GM08714 (cell line): ENCODE results near the gene NINL.

Experiments
- H3K4me3 ChIP-seq: fragments of 200-500 bp; sonication (Bioruptor generic); 2 replicates; pipeline ENCODE4 v1.5.1; 2014; ENCODE audit warnings: mild to moderate bottlenecking, low read length, inconsistent platforms
- ZNF274 ChIP-seq: IDR thresholded peaks from 2 replicates; pipeline ENCODE4 v1.6.1; 2012; ENCODE audit warnings: mild to moderate bottlenecking, low read depth, low read length

Gene NINL

DNA sequence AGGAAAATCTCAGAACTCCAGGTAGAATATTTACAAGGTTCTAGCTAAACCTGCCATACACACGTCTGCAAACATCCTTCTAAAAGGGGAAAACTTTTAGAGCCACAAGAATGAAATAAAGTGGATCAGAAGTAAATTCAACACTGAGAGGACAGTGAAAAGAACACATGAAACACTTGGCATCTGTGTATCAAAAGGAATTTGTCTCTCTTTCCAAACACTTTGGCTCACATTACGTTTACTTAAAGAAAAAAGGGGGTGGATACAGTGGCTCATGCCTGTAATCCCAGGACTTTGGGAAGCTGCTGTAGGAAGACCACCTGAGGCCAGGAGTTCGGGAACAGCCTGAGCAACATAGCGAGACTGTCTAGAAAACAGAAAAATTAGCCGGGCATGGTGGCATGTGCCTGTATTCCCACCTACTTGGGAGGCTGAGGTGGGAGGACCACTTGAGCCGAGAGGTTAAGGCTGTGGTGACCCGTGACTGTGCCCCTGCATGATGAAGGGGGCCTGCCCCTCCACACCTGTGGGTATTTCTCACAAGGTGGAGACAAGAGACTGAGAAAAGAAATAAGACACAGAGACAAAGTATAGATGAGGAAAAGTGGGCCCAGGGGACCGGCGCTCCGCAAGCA is 35.4 kb downstream of the NINL start:
- no peak for TF ChIP-seq ZNF274
- H3K4me3 ChIP-seq = no peak overlapping the region

DNA sequence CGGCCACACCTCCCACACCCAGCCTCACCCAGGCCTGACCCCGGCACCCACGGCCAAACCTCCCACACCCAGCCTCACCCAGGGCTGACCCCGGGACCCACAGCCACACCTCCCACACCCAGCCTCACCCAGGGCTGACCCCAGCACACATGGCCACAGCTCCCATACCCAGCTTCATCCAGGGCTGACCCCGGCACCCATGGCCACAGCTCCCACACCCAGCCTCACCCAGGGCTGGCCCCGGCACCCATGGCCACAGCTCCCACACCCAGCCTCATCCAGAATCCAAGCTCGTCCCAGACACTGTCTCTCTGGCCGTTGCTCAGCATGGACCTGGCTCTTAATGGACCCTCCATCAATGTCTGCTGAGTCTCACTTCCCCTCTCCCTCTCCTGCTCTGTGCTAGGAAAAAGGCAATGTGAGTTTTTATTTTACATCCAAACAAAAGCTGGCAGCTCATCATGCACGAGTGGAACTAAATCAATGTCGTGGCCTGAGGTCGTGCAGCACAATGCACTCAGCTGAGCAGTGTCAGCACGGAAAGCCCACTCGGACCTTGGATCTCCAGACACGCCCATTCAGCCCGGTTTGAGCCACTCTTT is 36.1 kb downstream of the NINL start:
- no peak overlapping the region for H3K4me3 ChIP-seq
- TF ChIP-seq ZNF274 = no peak

DNA sequence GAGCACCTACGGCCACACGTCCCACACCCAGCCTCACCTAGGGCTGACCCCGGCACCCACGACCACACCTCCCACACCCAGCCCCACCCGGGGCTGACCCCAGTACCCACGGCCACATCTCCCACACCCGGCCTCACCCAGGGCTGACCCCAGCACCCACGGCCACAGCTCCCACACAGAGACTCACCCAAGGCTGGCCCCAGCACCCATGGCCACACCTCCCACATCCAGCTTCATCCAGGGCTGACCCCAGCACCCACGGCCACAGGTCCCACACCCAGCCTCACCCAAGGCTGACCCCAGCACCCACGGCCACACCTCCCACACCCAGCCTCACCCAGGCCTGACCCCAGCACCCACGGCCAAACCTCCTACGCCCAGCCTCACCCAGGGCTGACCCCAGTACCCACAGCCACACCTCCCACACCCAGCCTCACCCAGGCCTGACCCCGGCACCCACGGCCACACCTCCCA is 36.7 kb downstream of the NINL start:
- H3K4me3 ChIP-seq = no peak overlapping the region
- no peak for TF ChIP-seq ZNF274

DNA sequence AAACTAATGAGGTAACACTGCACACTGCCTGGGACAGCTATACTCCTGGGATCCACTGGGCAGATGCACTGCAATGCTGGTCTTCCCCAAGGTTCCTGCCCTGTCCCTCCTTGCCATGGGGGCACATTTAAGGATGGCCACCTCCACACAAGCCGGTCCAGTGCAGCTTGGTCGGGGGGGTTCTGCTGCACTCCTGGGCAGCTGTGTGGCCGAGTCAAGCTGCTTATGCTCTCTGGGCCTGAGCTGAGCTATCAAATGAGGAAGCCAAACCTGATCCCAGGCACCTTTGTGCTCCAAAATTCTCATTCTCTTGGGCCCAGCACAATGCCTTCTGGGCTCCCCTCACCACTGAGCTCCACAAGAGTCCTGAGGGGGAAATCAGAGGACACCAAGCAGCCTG is 37.3 kb downstream of the NINL start:
- H3K4me3 ChIP-seq = no peak overlapping the region
- TF ChIP-seq ZNF274 = no peak

DNA sequence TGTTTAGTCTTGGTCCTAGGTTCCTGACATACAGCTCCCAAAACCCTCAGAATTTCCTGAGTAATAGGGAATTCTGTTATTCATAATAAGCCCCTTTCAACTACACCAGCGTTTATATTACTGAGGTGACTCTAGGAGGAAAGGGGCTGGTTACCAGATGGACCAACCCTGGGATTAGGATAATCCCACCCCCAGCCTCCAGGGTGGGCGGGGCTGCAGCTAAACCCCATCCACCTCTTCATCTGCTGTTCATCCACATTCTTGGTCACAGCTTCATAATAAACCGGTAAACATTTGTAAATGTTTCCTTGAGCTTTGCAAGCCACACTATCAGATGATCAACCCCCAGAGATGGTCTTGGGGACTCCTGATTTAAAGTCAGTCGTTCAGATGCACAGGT is 38.3 kb downstream of the NINL start:
- no peak for TF ChIP-seq ZNF274
- H3K4me3 ChIP-seq = no peak overlapping the region

DNA sequence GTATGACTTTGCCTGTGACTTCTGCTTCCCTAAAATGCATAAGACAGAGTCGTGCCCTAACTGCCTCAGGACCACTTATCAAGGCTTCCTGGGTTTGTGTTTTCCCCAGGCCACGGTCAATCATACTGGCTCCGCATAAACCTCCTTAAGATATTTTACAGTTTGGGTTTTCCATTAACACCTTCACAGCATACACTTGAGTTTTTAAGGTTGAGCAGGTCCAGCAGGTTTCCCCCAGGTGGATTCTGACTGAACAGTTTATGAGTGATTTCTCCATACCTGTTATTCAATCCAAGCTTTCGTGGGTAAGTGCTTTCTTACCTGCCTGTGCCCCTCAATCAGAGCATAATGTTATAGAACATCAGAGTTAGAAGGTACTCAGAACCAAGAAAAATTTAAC is 39.3 kb downstream of the NINL start:
- no peak overlapping the region for H3K4me3 ChIP-seq
- no peak for TF ChIP-seq ZNF274

DNA sequence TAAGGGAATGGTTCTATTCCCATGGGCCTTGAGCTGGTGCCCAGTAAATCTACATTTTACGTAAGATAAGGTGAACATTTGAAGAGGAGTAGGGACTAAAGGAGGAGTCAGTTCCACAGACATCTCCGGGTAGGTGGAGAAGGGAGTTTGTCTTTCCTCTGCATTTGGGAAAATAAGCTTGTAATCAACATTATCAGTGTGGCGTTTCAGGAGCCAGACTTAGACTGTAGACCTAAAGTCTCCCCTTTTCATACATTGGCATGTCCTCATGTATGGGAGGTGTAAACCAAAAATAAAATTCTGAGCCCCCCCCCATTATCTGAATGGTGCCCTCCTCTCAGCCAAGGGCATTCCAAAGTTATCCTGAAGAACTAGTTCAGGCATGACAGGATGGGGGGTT is 40.2 kb downstream of the NINL start:
- H3K4me3 ChIP-seq = no peak overlapping the region
- no peak for TF ChIP-seq ZNF274

DNA sequence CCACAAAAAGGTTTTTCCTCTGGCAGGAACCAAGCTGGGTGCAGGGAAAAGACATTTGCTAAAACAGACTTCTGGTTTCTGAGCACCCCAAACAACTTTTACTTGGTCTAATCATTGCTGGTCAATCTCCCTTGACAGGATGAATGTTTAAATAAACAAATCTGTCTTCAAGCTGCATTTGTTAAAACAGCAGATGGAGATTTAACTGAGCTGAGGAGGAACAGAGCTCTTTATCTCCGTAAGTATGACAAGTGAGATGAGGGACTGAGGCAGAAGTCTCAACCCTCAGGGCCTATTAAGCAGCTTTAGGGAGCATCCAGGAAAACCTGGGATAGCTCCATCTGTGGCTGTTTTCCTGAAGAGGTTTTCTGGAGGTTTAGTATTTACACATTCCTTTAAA is 40.6 kb downstream of the NINL start:
- TF ChIP-seq ZNF274 = no peak
- no peak overlapping the region for H3K4me3 ChIP-seq

DNA sequence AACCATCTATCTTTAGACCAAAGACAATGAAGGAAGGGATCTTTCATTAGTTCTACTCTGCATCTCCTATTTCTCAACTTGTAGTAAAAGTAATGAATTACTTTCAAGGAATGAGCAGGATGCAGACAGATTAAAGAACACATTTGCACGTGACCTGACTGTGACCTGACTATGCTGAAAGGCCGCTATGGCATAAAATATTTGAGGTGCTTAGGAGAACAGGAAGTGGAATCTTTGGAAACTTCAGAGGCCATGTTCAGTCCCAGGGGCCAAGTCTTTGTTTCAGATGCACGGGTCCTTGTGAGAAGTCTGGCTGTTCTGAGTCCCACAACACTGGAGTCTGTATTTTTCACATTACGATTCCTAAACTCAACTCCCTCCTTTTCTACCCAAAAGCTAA is 41.0 kb downstream of the NINL start:
- H3K4me3 ChIP-seq = no peak overlapping the region
- no peak for TF ChIP-seq ZNF274

DNA sequence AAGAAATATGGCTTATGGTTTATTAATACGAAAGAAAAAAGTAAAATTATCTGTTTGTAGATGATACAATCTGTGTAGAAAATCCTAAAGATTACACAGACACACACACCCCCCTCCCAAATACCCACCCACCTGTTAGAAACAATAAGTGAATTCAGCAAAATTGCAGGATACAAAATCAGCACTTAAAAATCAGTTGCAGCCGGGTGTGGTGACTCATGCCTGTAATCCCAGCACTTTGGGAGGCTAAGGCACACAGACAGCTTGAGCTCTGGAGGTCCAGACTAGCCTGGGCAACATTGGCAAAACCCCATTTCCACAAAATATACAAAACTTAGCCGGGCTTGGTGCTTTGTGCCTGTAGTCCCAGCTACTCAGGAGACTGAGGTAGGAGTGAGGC is 42.3 kb downstream of the NINL start:
- no peak for TF ChIP-seq ZNF274
- H3K4me3 ChIP-seq = no peak overlapping the region

DNA sequence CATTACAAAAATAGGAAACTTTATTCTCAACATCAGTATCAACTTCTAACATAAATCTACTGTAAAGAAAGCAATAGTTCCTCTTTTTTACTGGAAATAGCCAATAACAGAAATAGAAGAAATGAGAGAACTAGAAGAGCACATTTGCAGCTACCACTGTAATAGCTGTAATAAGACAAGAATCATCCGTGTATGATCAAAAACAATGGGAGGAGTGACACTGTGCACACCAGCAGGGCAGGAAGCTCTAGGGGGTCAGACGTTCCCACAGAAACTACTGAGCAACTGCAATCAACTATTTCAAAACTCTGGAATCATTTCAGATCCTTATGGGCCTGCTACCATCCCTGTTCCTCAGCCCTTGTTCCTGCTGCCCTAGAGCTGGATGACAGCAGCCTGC is 43.7 kb downstream of the NINL start:
- TF ChIP-seq ZNF274 = no peak
- H3K4me3 ChIP-seq = no peak overlapping the region

DNA sequence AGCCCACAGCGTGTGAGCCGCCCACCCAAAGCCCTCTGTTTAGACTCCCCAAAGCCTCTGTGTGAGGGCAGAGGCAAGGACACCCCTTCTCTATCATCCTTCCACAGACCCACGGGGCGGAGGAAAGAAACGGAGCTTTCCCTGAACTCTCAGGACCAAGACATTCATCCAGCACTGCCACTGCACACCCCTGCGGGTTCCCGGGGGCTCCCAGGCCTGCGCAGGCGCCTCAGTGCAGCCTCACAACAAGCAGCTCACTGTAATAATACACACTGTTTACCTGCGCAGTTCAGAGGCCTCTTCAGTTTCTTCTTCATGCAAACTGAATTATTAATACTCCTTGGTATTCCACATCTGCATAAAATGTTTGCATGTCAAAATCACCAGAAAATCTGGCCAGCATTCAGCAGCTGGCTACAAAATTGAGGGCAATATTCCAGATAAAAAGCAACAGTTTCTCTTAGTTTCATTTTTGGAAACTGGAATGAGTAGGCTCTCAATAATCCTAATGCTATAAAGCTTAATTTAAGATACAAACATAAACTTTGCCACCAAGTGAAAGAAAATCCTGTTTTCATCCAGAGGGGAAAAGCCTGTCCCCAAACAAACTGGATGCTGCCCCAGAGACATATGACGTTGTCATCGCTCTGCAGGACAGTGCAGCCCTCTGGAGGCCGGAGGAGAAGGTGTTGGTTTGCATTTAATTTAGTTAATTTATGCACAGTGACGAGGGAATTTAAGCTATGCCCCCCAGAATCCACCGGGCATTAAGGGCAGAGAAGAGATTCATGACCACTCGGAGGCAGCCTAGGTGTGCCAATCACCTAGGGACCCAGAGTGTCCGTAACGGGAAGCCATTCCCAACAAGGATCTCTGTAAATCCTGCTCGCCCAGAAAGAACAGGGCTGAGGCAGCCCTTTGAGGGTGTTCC is 45.3 kb downstream of the NINL start:
- no peak overlapping the region for H3K4me3 ChIP-seq
- no peak for TF ChIP-seq ZNF274

DNA sequence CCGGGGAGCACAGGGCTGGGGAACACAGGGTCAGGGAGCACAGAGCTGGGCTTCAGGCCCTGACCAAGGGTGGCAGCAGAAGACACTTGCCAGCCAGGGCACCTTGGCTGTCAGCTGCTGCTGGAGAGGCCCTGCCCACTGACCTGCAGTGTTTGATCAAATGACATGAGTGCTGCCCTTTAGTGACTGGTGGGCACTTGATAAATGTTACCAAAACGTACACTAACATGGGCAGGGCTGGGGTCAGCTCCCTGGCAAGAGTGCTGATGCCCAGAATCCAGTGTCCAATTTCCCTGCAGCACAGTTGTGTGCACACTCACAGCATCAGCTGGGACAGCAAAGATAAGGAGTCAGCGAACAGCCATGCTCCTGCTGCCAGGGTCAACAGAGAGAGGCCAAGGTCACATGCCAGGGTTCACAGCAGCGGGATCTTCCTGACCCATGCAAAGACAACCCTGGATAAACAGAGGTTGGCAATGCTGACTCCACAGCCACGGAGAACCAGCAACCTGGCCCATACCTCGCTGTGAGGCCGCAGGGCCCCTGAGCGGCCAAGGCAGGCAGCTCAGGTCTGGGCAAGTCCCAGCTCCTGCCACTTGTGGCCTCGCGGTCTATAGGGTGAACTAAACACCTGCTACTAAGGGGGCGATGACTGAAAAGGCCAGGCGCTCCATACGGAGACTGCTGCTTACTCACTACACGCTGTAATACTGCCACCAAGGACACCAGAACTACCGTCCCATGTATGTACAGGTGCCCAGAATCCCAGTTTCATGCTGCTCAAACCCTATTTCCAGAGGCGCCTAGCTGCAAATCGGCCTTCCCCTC is 46.3 kb downstream of the NINL start:
- no peak overlapping the region for H3K4me3 ChIP-seq
- TF ChIP-seq ZNF274 = no peak

DNA sequence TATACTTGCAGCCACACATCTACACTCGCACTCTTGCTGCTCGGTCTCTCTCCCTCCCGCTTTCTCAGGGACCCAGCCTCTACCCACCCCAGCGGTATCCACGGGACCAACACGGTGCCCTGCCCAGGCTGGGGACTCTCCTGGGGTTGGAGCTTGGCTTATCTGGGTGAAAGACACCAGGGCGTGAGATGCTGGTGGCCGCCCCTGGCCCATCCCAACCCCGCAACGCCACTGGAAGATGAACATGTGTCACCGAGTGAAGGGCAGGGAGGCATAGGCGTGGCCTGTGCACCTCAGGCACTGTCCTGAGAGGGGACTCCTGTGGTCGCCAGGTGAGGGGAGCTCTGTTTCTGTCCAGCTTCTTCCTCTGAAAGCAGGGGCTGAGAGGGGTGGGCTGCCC is 47.4 kb downstream of the NINL start:
- H3K4me3 ChIP-seq = no peak overlapping the region
- no peak for TF ChIP-seq ZNF274

DNA sequence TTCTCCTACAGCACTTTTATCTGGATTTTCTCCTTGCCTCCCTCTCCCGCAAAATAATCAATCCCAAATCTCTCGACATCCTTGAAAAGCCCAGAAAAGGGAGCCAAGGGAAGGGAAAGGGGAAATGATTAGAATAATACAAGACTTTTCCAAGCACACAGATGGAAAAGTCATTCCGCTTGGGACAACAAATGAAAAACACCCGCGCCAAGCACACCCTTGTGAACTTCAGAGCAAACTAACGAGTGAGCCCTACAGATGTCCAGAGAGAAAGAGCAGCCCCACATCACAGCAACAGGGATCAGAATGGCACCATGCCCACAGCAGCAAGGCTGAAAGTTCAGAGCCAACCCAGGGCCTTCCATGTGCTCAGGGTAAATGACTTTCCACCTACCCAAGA is 49.6 kb downstream of the NINL start:
- TF ChIP-seq ZNF274 = no peak

More for the DNA sequence above, 49.6 kb downstream of the NINL start:
- no peak overlapping the region for H3K4me3 ChIP-seq
